Chondrocyte (in vitro differentiated cells): ENCODE measurements around the gene CAPN5. TPM values are rescaled to one million over a fixed set of nuclear protein-coding genes. Genes with fewer than 3 reads are reported as not detected.

Experiments used
- DNase-seq: peaks from one replicate; pipeline ENCODE4 v3.0.0; 2021; ENCODE audit warnings: mixed read lengths, low spot score
- H3K27ac Mint-ChIP-seq: one replicate; pipeline ENCODE4 v1.8.0; 2021; ENCODE audit warnings: mild to moderate bottlenecking, moderate library complexity, mixed read lengths; ENCODE audit not compliant: unreplicated experiment
- H3K27me3 Mint-ChIP-seq: 2 replicates; pipeline ENCODE4 v1.8.0; 2021; ENCODE audit warnings: low read depth, mixed read lengths
- H3K36me3 Mint-ChIP-seq: 2 replicates; pipeline ENCODE4 v1.8.0; 2021; ENCODE audit warnings: low read depth, mixed read lengths
- H3K4me1 Mint-ChIP-seq: 2 replicates; pipeline ENCODE4 v1.8.0; 2021; ENCODE audit warnings: low read depth, mild to moderate bottlenecking, mixed read lengths
- H3K4me3 Mint-ChIP-seq: one replicate; pipeline ENCODE4 v1.8.0; 2021; ENCODE audit warnings: mild to moderate bottlenecking, moderate library complexity, mixed read lengths; ENCODE audit not compliant: unreplicated experiment
- H3K9me3 Mint-ChIP-seq: 2 replicates; pipeline ENCODE4 v1.8.0; 2021; ENCODE audit warnings: low read depth, mixed read lengths
- CTCF ChIP-seq: fragments of 200-600 bp; sonication (generic); IDR thresholded peaks from 2 replicates; pipeline ENCODE4 v1.5.0; 2021; ENCODE audit warnings: antibody characterized with exemption, mild to moderate bottlenecking, moderate library complexity
- total RNA-seq: library from RNA; stranded (reverse); gene quantifications from 3 replicates; pipeline ENCODE4 v1.2.1, GENCODE V29; 2021

CAPN5 gene
- total RNA-seq, 1 donor from 2014 or later = 11.9 TPM

GRCh38 chr11:77131560-77131959 lies 64.8 kb downstream of the CAPN5 start:
- Mint-ChIP-seq H3K27me3 (peaks cover 4% of the 10 kb centered on the region), H3K36me3 (peaks cover 4% of the 10 kb centered on the region), H3K9me3 (peaks cover 7% of the 10 kb centered on the region), H3K4me3 (no peak overlapping the region), H3K4me1 (peaks cover 14% of the 10 kb centered on the region), H3K27ac (no peak overlapping the region)
- no peak for DNase-seq
- no peak for TF ChIP-seq CTCF

GRCh38 chr11:77135069-77135468 lies 68.3 kb downstream of the CAPN5 start:
- DNase-seq = no peak
- H3K4me3 Mint-ChIP-seq = no peak overlapping the region
- H3K9me3 Mint-ChIP-seq = peaks cover 7% of the 10 kb centered on the region
- no peak overlapping the region for H3K27ac Mint-ChIP-seq
- peaks cover 4% of the 10 kb centered on the region for H3K4me1 Mint-ChIP-seq
- no peaks in the 10 kb centered on the region for H3K27me3 Mint-ChIP-seq
- H3K36me3 Mint-ChIP-seq = peaks cover 4% of the 10 kb centered on the region
- TF ChIP-seq CTCF = no peak

- Mint-ChIP-seq H3K27ac (no peak overlapping the region), H3K4me1 (peaks cover 4% of the 10 kb centered on the region), H3K4me3 (no peak overlapping the region), H3K9me3 (peaks cover 7% of the 10 kb centered on the region), H3K36me3 (peaks cover 4% of the 10 kb centered on the region), H3K27me3 (no peaks in the 10 kb centered on the region)
- TF ChIP-seq CTCF = no peak
- no peak for DNase-seq
Measured at GRCh38 chr11:77136074-77136473, 69.3 kb downstream of the CAPN5 start.

GRCh38 chr11:77136784-77137420 lies 70.1 kb downstream of the CAPN5 start:
- peaks cover 7% of the 10 kb centered on the region for H3K9me3 Mint-ChIP-seq
- no peak for DNase-seq
- no peak overlapping the region for H3K4me3 Mint-ChIP-seq
- no peak for TF ChIP-seq CTCF
- H3K27me3 Mint-ChIP-seq = no peaks in the 10 kb centered on the region
- H3K4me1 Mint-ChIP-seq = peaks cover 4% of the 10 kb centered on the region
- H3K27ac Mint-ChIP-seq = no peak overlapping the region
- peaks cover 4% of the 10 kb centered on the region for H3K36me3 Mint-ChIP-seq

GRCh38 chr11:77137421-77137820 lies 70.7 kb downstream of the CAPN5 start:
- H3K9me3 Mint-ChIP-seq = peaks cover 7% of the 10 kb centered on the region
- no peak overlapping the region for H3K27ac Mint-ChIP-seq
- no peak for TF ChIP-seq CTCF
- peaks cover 4% of the 10 kb centered on the region for H3K36me3 Mint-ChIP-seq
- peaks cover 4% of the 10 kb centered on the region for H3K4me1 Mint-ChIP-seq
- H3K4me3 Mint-ChIP-seq = no peak overlapping the region
- no peaks in the 10 kb centered on the region for H3K27me3 Mint-ChIP-seq
- DNase-seq = no peak
